HG02885 (cell line): ENCODE results near the gene SLC26A6.

ENCODE experiments used
- ATAC-seq: cut with Tn5 transposase; IDR thresholded peaks from one replicate; pipeline ENCODE4 v1.9.1; 2021; ENCODE audit warnings: mild to moderate bottlenecking; ENCODE audit not compliant: unreplicated experiment, poor library complexity

Gene SLC26A6, protein sequence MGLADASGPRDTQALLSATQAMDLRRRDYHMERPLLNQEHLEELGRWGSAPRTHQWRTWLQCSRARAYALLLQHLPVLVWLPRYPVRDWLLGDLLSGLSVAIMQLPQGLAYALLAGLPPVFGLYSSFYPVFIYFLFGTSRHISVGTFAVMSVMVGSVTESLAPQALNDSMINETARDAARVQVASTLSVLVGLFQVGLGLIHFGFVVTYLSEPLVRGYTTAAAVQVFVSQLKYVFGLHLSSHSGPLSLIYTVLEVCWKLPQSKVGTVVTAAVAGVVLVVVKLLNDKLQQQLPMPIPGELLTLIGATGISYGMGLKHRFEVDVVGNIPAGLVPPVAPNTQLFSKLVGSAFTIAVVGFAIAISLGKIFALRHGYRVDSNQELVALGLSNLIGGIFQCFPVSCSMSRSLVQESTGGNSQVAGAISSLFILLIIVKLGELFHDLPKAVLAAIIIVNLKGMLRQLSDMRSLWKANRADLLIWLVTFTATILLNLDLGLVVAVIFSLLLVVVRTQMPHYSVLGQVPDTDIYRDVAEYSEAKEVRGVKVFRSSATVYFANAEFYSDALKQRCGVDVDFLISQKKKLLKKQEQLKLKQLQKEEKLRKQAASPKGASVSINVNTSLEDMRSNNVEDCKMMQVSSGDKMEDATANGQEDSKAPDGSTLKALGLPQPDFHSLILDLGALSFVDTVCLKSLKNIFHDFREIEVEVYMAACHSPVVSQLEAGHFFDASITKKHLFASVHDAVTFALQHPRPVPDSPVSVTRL

DNA sequence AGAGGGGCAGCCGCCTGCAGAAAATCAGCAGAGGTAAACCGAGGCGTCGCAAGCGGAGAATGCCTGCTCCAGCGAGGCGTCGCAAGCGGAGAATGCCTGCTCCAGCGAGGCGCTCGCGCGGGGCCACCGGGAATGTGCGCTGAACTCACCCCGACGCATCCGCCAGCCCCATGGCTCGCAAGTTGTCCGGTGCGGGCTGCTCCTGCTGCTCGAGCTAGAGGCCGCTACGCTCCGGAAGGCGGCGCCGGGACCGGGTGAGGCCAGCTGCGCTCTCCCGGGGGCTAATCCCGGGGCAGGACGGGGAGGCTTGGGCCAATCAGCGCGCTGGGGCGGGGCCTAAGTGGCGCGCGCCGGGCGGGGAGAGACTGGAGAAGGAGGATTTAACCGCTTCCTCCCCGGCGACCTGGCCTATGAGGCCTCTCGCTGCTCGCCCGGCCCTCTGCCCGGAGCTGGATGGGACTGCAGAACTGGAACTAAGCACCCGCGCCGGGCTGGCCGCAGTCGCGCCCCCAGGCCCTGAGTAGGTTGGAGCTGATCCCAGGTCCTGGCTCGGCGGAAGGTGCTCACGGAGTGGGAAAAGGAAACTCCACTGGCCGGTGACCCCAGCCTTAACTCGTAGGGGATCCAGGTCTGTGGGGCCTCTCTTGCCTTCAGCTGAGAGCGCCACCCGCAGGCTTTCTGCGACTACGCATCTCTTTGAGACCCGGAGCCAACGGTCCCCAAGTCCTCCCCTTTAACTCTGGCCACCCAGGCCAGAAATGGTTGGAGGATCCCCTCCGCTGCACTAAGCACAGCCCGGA is at the start of gene SLC26A6:
TSS of gene SLC26A6 (minus strand) at position 240 of the 800 bp plus-strand sequence. CDS start at position 172, 68 bp downstream.
- ATAC-seq: peak; percentile 95

GRCh38 chr3:48684480-48685143 is 49.4 kb upstream of the SLC26A6 start:
- ATAC-seq: no peak

- ATAC-seq: no peak
Measured at GRCh38 chr3:48684054-48684349, 48.7 kb upstream of the SLC26A6 start.

GRCh38 chr3:48682786-48683185 is 47.5 kb upstream of the SLC26A6 start:
- ATAC-seq: no peak

GRCh38 chr3:48681974-48682610 is 46.8 kb upstream of the SLC26A6 start:
- no peak for ATAC-seq

DNA sequence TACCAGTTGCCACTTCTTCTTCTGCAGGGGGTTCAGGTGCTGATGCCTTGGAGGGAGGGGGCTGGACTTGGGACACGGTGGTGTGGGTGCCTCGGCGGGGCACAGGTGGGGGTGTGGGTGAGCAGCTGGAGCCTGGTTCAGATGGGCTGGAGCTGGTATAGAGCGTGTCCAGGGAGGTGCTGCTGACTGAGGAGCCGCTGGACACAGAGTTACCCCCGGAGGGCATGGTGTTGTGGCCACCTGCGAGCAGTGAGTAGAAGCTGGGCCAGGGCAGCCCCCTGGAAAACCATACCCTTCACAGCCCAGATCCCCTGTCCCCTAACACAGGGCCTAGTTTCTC is 46.2 kb upstream of the SLC26A6 start:
- ATAC-seq: no peak

GRCh38 chr3:48680811-48681540 is 45.7 kb upstream of the SLC26A6 start:
- no peak for ATAC-seq

GRCh38 chr3:48679411-48680391 is 44.4 kb upstream of the SLC26A6 start:
- no peak for ATAC-seq

DNA sequence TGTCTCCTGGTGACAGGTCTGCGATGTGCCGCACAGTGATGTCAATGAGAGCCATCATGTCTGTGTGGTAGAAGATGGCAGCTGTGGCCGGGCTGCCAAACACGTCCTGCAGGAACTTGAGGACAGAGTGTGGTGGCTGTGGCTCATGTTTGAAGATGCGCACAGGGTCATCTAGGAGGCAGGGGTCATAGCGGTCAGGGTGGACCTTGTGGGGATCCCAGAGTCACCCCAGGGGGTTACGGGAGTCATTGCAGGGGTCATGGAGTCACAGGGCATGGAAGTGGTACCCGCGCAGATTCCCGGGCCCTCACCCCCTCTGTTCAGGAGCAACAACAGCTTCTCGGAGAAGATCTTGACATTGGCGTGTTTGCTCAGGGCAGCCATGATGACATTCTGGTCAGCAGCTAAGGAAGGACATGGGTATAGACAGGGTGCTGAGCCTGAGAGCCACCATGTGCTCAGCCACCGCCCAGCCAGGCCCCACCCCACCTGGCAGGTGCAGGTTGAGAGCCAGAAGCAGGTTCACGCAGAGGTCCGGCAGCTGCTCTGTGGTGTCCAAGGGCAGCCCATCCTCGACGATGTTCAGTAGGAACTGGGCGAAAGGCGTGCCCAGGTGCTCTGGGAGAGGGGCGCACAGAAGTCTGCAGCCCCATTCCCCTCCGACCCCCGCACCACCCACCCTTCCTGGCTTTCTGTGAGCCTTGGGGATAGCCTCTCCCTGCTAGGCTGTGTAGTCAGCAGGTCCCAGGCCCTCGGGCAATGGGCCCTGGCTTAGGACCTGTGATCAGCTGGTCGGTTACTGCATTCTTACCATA is 43.5 kb upstream of the SLC26A6 start:
- ATAC-seq: no peak

DNA sequence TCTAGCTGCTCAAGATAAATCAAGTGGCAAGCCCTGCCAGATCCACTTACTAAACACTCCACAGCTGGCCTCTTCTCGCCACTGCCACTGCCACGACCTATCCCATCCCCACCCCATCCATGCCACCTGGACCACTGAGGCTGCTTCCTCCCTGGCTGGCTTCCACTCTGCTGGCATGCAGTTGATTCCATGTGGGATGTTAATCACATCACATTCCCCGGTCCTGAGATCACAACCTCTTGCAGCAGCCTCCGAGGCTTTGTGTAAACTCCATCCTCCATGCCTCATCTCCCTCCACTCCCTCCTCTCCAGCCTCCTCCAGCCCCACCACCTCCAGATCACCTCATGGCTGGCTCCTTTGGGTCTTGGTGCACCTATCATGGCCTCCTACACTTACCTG is 42.8 kb upstream of the SLC26A6 start:
- no peak for ATAC-seq

DNA sequence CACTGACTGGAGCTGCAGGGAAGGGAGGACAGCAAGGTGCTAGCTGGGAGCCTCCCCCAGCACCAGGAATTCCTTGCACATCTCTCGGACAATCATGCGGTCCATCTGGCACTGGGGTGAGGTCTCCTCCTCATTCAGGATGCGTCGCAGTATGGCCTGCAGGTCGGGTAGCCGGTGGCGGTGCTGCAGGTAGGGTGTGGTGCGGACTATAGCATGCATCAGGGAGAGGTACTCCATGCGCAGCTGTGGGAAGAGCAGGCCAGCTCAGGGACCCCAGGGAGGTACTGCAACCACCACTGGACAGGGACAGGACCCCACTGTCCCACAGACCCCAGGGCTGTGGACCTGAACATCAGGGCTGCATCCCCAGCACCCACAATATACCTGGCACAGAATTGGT is 39.2 kb upstream of the SLC26A6 start:
- no peak for ATAC-seq

- ATAC-seq: no peak
Measured at GRCh38 chr3:48672522-48672921, 37.3 kb upstream of the SLC26A6 start.

- ATAC-seq: no peak
Measured at GRCh38 chr3:48664929-48665328, 29.7 kb upstream of the SLC26A6 start.

GRCh38 chr3:48664313-48664644 is 29.0 kb upstream of the SLC26A6 start:
- no peak for ATAC-seq

GRCh38 chr3:48663489-48664312 is 28.4 kb upstream of the SLC26A6 start:
- ATAC-seq: peak; percentile 90

GRCh38 chr3:48662753-48663488 is 27.7 kb upstream of the SLC26A6 start, which contains the start of gene CELSR3:
TSS of gene CELSR3 (minus strand) at chr3:48662886. CDS start at chr3:48662634, 252 bp downstream.
- no peak for ATAC-seq
